ENCODE measurements around the gene NOS1AP.

GRCh38 chr1:162186406-162186805, 116.9 kb downstream of the NOS1AP start:
- TF ChIP-seq POLR2A (IDR thresholded peaks at IDR 0.05) = no peak
- no peak for TF ChIP-seq CTCF (IDR thresholded peaks at IDR 0.05)

All from stomach (tissue), 4 donors.